ENCODE measurements around the gene EPHA10. TPM values are rescaled to one million over a fixed set of nuclear protein-coding genes. Genes with fewer than 3 reads are reported as not detected.

The EPHA10 gene
- total and polyA plus RNA-seq, 4 donors: 0.05 to 0.25 (median 0.12) TPM; not detected in 1

DNA sequence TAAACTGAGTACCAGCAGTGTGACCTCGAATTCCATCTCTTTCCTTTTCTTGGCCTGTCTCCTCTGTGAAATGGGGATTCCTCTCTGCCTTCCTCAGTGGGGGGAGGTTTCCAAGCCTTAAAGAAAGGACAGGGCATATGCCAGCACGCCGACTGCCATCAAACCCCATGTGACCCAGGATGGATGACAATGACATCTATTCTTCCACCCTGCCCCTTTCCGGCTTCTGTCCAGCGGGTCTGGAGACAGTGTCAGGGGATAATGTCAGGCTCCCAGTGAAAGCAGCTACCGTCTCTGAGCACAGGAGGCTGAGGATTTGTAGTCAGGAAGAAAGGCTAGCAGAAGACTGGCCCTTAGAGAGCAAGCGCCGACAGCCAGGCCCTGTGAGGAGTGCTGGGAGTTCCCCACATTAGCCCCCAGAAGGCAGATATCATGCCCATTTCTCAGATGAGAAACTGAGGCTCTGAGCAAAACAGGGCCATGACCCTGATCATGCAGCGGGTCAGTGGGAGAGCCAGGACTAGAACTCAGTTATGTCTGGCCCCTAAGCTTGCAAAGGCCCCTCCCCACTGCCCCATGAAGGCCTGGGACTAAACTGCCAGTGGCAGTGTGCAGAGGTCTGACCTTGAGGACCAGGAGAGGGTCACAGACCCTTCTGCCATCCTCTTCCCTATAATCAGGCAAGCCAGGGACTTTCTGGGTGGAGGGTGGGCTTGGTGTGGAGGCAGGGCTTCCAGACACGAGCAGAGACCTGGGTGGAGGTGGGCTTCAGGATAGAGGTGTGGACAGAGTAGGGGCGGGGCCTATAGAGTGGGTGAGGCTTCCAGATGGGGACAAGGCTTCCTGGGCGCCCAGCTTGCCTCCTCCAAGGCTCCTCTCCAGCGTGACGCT lies 42.5 kb downstream of the EPHA10 start:
- WGBS, 2 donors: 68 to 72% methylated on average over 14 of the region's 14 CpGs
- Histone ChIP-seq H3K4me3 (ENCODE audit: low read length in 2 of 2) (no peak overlapping the region), H3K27me3 (ENCODE audit: control insufficient read depth in 1 of 2, insufficient read depth in 2 of 2, low read length in 1 of 2) (no peaks in the 10 kb centered on the region), H3K4me1 (ENCODE audit: control insufficient read depth in 1 of 2, insufficient read depth in 2 of 2, low read length in 2 of 2) (no peaks in the 10 kb centered on the region), H3K9me3 (ENCODE audit: control insufficient read depth, low read length) (no peaks in the 10 kb centered on the region), H3K27ac (ENCODE audit: low read depth in 1 of 2, low read length in 2 of 2) (no peak overlapping the region), H3K36me3 (ENCODE audit: control insufficient read depth in 1 of 2, insufficient read depth in 2 of 2, low read length in 1 of 2) (no peaks in the 10 kb centered on the region)
- intact Hi-C loops (cut with DNase I): no loop called here
- DNase-seq (no peak), ATAC-seq (ENCODE audit: low FRiP score) (no peak)

- no peak for ATAC-seq (ENCODE audit: low FRiP score)
- H3K4me3 ChIP-seq (ENCODE audit: low read length in 2 of 2): no peak overlapping the region
- no peaks in the 10 kb centered on the region for H3K27me3 ChIP-seq (ENCODE audit: control insufficient read depth in 1 of 2, insufficient read depth in 2 of 2, low read length in 1 of 2)
- DNase-seq: no peak
- H3K9me3 ChIP-seq (ENCODE audit: control insufficient read depth, low read length): no peaks in the 10 kb centered on the region
- H3K36me3 ChIP-seq (ENCODE audit: control insufficient read depth in 1 of 2, insufficient read depth in 2 of 2, low read length in 1 of 2): no peaks in the 10 kb centered on the region
- intact Hi-C loops (cut with DNase I): no loop called here
- H3K27ac ChIP-seq (ENCODE audit: low read depth in 1 of 2, low read length in 2 of 2): no peak overlapping the region
- H3K4me1 ChIP-seq (ENCODE audit: control insufficient read depth in 1 of 2, insufficient read depth in 2 of 2, low read length in 2 of 2): no peaks in the 10 kb centered on the region
- WGBS, 2 donors: 34 to 37% methylated on average over 19 of the region's 19 CpGs
Observed at GRCh38 chr1:37721565-37721964, 43.4 kb downstream of the EPHA10 start.

GRCh38 chr1:37720231-37721130 lies 44.4 kb downstream of the EPHA10 start:
- no peak overlapping the region for H3K27ac ChIP-seq (ENCODE audit: low read depth in 1 of 2, low read length in 2 of 2)
- 84 to 88% methylated on average over 22 of the region's 22 CpGs for WGBS, 2 donors
- intact Hi-C loops (cut with DNase I): no loop called here
- no peaks in the 10 kb centered on the region for H3K9me3 ChIP-seq (ENCODE audit: control insufficient read depth, low read length)
- H3K36me3 ChIP-seq (ENCODE audit: control insufficient read depth in 1 of 2, insufficient read depth in 2 of 2, low read length in 1 of 2): no peaks in the 10 kb centered on the region
- ATAC-seq (ENCODE audit: low FRiP score): no peak
- no peaks in the 10 kb centered on the region for H3K4me1 ChIP-seq (ENCODE audit: control insufficient read depth in 1 of 2, insufficient read depth in 2 of 2, low read length in 2 of 2)
- DNase-seq: no peak
- no peak overlapping the region for H3K4me3 ChIP-seq (ENCODE audit: low read length in 2 of 2)
- H3K27me3 ChIP-seq (ENCODE audit: control insufficient read depth in 1 of 2, insufficient read depth in 2 of 2, low read length in 1 of 2): no peaks in the 10 kb centered on the region

GRCh38 chr1:37719572-37720195 lies 45.2 kb downstream of the EPHA10 start:
- intact Hi-C loops (cut with DNase I): no loop called here

DNA sequence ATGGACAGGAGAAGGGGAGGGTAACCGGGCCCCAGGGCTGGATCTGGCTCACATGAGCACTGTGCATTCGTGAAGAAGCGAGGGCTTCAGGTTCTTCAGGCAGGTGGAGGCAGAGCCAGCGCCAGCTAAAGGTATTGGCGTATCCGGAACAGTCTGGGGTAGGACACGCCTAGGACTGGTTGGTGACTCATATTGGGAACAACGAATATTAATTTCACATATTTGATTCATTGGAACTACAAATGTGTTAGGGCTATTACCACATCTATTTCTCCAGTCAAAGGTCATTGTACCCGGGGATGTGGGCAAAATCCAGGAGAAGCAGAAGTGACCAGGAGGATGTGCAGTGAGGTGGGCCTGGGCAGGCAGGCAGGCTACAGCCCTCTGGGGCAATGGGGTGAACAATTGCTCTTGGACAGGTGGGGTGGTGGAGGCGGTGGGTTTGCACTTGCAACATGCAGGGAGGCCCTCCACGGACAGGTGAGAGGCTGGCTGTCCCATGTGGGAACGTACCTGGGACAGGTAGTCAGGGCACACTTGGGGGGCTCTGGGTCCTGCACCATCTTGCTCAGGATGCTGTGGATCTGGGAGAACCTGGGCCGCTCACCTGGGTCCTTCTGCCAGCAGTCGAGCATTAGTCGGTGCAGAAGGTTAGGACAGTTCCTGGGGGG lies 45.9 kb downstream of the EPHA10 start:
- no peaks in the 10 kb centered on the region for H3K9me3 ChIP-seq (ENCODE audit: control insufficient read depth, low read length)
- no peaks in the 10 kb centered on the region for H3K27me3 ChIP-seq (ENCODE audit: control insufficient read depth in 1 of 2, insufficient read depth in 2 of 2, low read length in 1 of 2)
- DNase-seq: no peak
- no peak overlapping the region for H3K4me3 ChIP-seq (ENCODE audit: low read length in 2 of 2)
- no peaks in the 10 kb centered on the region for H3K4me1 ChIP-seq (ENCODE audit: control insufficient read depth in 1 of 2, insufficient read depth in 2 of 2, low read length in 2 of 2)
- H3K27ac ChIP-seq (ENCODE audit: low read depth in 1 of 2, low read length in 2 of 2): no peak overlapping the region
- ATAC-seq (ENCODE audit: low FRiP score): no peak
- H3K36me3 ChIP-seq (ENCODE audit: control insufficient read depth in 1 of 2, insufficient read depth in 2 of 2, low read length in 1 of 2): no peaks in the 10 kb centered on the region
- WGBS, 2 donors: 84 to 87% methylated on average over 15 of the region's 15 CpGs
- intact Hi-C loops (cut with DNase I): no loop called here

More at GRCh38 chr1:37719572-37720195, 45.2 kb downstream of the EPHA10 start:
- H3K27ac ChIP-seq (ENCODE audit: low read depth in 1 of 2, low read length in 2 of 2): no peak overlapping the region
- WGBS, 2 donors: 74 to 75% methylated on average over 13 of the region's 13 CpGs
- H3K27me3 ChIP-seq (ENCODE audit: control insufficient read depth in 1 of 2, insufficient read depth in 2 of 2, low read length in 1 of 2): no peaks in the 10 kb centered on the region
- H3K4me3 ChIP-seq (ENCODE audit: low read length in 2 of 2): no peak overlapping the region
- no peaks in the 10 kb centered on the region for H3K9me3 ChIP-seq (ENCODE audit: control insufficient read depth, low read length)
- DNase-seq: no peak
- no peaks in the 10 kb centered on the region for H3K36me3 ChIP-seq (ENCODE audit: control insufficient read depth in 1 of 2, insufficient read depth in 2 of 2, low read length in 1 of 2)
- H3K4me1 ChIP-seq (ENCODE audit: control insufficient read depth in 1 of 2, insufficient read depth in 2 of 2, low read length in 2 of 2): no peaks in the 10 kb centered on the region
- ATAC-seq (ENCODE audit: low FRiP score): no peak

DNA sequence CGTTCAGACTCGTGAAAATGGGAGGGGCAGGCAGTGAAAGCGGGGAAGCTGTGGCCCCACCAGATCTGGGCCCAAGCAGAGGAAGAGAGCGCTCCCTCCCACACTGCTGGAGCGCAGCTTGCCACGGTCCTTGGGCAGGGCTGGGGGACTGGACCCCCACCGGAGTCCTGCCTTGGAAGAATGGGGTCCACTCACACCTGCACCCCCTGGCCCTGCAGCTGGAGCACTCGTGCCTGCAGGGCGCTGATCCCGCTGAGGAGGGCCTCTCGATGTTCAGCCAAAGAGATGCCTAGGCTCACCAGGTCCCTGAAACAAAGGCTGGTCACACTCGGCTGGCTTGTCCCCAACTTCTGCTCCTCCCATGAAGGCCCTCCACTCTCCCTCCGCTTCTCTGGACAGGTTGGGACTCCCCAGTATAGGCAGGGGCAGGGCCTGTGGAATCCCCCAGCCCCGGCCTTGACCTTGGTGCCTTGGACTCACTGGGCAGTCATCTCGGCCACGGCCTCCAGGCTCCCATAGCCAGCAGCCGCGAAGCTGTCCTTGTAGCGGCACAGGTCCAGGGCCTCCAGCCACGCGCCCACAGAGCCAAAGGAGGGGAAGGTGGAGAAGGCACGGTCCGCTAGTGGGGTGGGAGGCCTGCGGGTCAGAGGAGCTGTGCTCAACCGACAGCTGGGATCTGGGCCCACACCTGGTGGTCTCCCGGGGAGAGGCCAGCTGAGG lies 46.6 kb downstream of the EPHA10 start:
- WGBS, 2 donors: 84 to 87% methylated on average over 26 of the region's 26 CpGs
- H3K9me3 ChIP-seq (ENCODE audit: control insufficient read depth, low read length): no peaks in the 10 kb centered on the region
- intact Hi-C loops (cut with DNase I): no loop called here

DNA sequence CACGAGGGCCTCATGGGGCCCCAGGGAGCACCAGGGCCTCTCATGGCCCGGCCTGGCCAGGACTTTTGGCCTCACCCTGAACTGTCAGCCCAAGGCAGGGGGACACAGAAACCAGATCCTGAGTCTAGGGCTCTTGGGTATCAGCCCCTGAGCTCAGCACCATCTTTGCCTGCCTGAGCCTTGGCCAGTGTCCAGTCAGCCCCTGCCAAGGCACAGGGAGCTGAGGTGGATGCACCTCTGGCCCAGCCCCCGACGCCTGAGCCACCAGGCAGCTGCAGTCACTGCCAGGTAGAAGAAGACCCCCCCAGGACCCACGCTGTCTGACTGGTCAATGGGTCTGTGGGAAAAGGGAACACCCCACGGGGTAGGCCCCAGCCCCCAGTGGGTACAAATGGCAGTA lies 47.3 kb downstream of the EPHA10 start:
- WGBS, 2 donors: 72 to 75% methylated on average over 6 of the region's 6 CpGs
- Histone ChIP-seq H3K27me3 (ENCODE audit: control insufficient read depth in 1 of 2, insufficient read depth in 2 of 2, low read length in 1 of 2) (no peaks in the 10 kb centered on the region), H3K4me3 (ENCODE audit: low read length in 2 of 2) (no peak overlapping the region), H3K36me3 (ENCODE audit: control insufficient read depth in 1 of 2, insufficient read depth in 2 of 2, low read length in 1 of 2) (no peaks in the 10 kb centered on the region), H3K4me1 (ENCODE audit: control insufficient read depth in 1 of 2, insufficient read depth in 2 of 2, low read length in 2 of 2) (no peaks in the 10 kb centered on the region), H3K9me3 (ENCODE audit: control insufficient read depth, low read length) (no peaks in the 10 kb centered on the region), H3K27ac (ENCODE audit: low read depth in 1 of 2, low read length in 2 of 2) (no peak overlapping the region)
- DNase-seq (no peak), ATAC-seq (ENCODE audit: low FRiP score) (no peak)
- intact Hi-C loops (cut with DNase I): no loop called here

More for the DNA sequence above, 46.6 kb downstream of the EPHA10 start:
- Histone ChIP-seq H3K27ac (ENCODE audit: low read depth in 1 of 2, low read length in 2 of 2) (no peak overlapping the region), H3K4me3 (ENCODE audit: low read length in 2 of 2) (no peak overlapping the region), H3K4me1 (ENCODE audit: control insufficient read depth in 1 of 2, insufficient read depth in 2 of 2, low read length in 2 of 2) (no peaks in the 10 kb centered on the region), H3K36me3 (ENCODE audit: control insufficient read depth in 1 of 2, insufficient read depth in 2 of 2, low read length in 1 of 2) (no peaks in the 10 kb centered on the region), H3K27me3 (ENCODE audit: control insufficient read depth in 1 of 2, insufficient read depth in 2 of 2, low read length in 1 of 2) (no peaks in the 10 kb centered on the region)
- ATAC-seq (ENCODE audit: low FRiP score) (no peak), DNase-seq (no peak)

GRCh38 chr1:37716321-37716720 lies 48.6 kb downstream of the EPHA10 start:
- no peak overlapping the region for H3K4me3 ChIP-seq (ENCODE audit: low read length in 2 of 2)
- H3K27me3 ChIP-seq (ENCODE audit: control insufficient read depth in 1 of 2, insufficient read depth in 2 of 2, low read length in 1 of 2): no peaks in the 10 kb centered on the region
- no peaks in the 10 kb centered on the region for H3K4me1 ChIP-seq (ENCODE audit: control insufficient read depth in 1 of 2, insufficient read depth in 2 of 2, low read length in 2 of 2)
- H3K36me3 ChIP-seq (ENCODE audit: control insufficient read depth in 1 of 2, insufficient read depth in 2 of 2, low read length in 1 of 2): no peaks in the 10 kb centered on the region
- no peak for DNase-seq
- no peaks in the 10 kb centered on the region for H3K9me3 ChIP-seq (ENCODE audit: control insufficient read depth, low read length)
- ATAC-seq (ENCODE audit: low FRiP score): no peak
- H3K27ac ChIP-seq (ENCODE audit: low read depth in 1 of 2, low read length in 2 of 2): no peak overlapping the region
- intact Hi-C loops (cut with DNase I): no loop called here
- 69 to 72% methylated on average over 4 of the region's 4 CpGs for WGBS, 2 donors

All from aorta (tissue), 5 donors.